Stimulated activated CD4-positive, alpha-beta T cell treated with anti-CD3 and anti-CD28 coated beads, Interleukin-1b, Interleukin-23, amount 100 ng/mL, for 4 hours (primary cell): ENCODE data around the gene KDM7A.

Experiments used
- DNase-seq, 2 donors: peaks; one replicate each; pipeline ENCODE4 v3.0.0-alpha.2; 2020; ENCODE audit warnings: low read depth in 2 of 2

Gene KDM7A

GRCh38 chr7:140082770-140083169 lies 94.0 kb downstream of the KDM7A start:
- no peak for DNase-seq

- DNase-seq = no peak
Measured at GRCh38 chr7:140081774-140082425, 94.9 kb downstream of the KDM7A start.

GRCh38 chr7:140080919-140081318 lies 95.9 kb downstream of the KDM7A start:
- DNase-seq = no peak

GRCh38 chr7:140079121-140079536 lies 97.7 kb downstream of the KDM7A start:
- no peak for DNase-seq

GRCh38 chr7:140078392-140078791 lies 98.4 kb downstream of the KDM7A start:
- no peak for DNase-seq

GRCh38 chr7:140074780-140075179 lies 102.0 kb downstream of the KDM7A start:
- DNase-seq = no peak

GRCh38 chr7:140070546-140070945 lies 106.2 kb downstream of the KDM7A start:
- no peak for DNase-seq

GRCh38 chr7:140069298-140069949 lies 107.4 kb downstream of the KDM7A start:
- no peak for DNase-seq

GRCh38 chr7:140068033-140068432 lies 108.8 kb downstream of the KDM7A start:
- DNase-seq = no peak

GRCh38 chr7:140067052-140067451 lies 109.7 kb downstream of the KDM7A start:
- no peak for DNase-seq

- peak; percentile 75 to 82 for DNase-seq
Measured at GRCh38 chr7:140062528-140063299, 114.1 kb downstream of the KDM7A start, which contains the start of gene PARP12. PARP12 (minus strand) TSS chr7:140062951; CDS start chr7:140062847, 104 bp downstream.

GRCh38 chr7:140062118-140062527 lies 114.7 kb downstream of the KDM7A start:
- DNase-seq = peak in 1 of 2 donors; percentile 45

- DNase-seq = no peak
Measured at GRCh38 chr7:140061607-140061930, 115.2 kb downstream of the KDM7A start.

GRCh38 chr7:140060788-140061606 lies 115.8 kb downstream of the KDM7A start:
- DNase-seq = no peak

- no peak for DNase-seq
Measured at GRCh38 chr7:140060243-140060630, 116.5 kb downstream of the KDM7A start.

- DNase-seq = peak in 1 of 2 donors; percentile 37
Measured at GRCh38 chr7:140059273-140060242, 117.2 kb downstream of the KDM7A start.

- no peak for DNase-seq
Measured at GRCh38 chr7:140058517-140058916, 118.3 kb downstream of the KDM7A start.

- no peak for DNase-seq
Measured at GRCh38 chr7:140057143-140057535, 119.6 kb downstream of the KDM7A start.

- no peak for DNase-seq
Measured at GRCh38 chr7:140056431-140057142, 120.2 kb downstream of the KDM7A start.

- DNase-seq = no peak
Measured at GRCh38 chr7:140055833-140056232, 121.0 kb downstream of the KDM7A start.
